Stimulated activated naive CD4-positive, alpha-beta T cell treated with Interleukin-2 at 50 U/mL for 16 hours (primary cell): Measurements from ENCODE around the gene GPR108.
"Not testable (repeated sequence)": the region's sequence is repeated elsewhere in the genome, so short reads cannot be mapped to it uniquely, and the experiment has no call there.

Experiments used
- DNase-seq: peaks from one replicate; lab custom pipeline; 2025; lab: John Stamatoyannopoulos, UW

Gene GPR108

DNA sequence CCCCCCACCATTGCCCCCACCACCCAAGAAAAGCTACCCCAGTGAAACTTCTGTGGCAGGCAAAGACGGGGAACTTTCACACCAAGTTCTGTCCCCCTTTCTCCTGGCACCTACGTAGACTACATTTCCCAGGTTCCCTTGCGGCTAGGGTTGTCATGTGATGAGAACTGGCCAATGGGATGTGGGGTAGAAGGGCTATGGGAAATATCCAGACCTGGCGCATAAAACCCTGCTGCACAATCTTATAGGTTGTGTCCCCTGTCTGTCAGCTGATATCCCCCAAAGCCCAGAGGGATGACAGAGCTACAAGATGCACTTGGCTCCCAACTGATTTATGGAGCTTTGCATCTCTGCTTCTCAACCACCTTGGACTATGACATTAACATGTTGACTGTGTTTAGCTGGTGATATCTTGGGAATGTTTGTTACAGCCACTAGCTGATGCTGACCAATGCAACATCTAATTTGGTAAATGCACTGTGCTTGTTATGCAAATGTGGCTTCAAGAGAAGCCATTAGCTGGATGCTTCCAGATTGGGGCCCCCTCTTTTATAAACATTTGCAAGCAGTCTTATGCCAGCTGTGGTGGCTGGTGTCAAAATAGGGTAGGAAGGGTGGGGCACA, 23.8 kb upstream of the GPR108 start:
- no peak for DNase-seq

DNA sequence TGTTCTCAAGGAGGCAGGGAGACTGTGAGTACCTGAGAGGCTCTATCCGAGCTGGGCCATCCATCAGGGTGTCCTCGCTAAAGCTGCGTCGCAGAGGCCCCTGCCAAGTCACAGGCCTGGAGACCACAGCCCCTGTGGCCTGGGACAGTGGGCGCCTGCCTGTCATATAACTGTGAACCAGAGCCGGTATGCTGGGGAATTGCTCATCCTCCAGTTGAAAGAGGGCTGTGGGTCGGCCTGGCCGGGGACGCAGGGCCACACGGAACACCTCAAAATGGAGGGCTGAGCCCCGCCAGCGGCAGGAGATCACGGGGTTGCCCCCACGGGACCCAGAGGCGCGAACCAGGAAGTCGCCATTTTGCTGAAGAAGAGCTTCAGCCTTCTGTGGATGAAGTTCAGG, 23.2 kb upstream of the GPR108 start:
- no peak for DNase-seq

DNA sequence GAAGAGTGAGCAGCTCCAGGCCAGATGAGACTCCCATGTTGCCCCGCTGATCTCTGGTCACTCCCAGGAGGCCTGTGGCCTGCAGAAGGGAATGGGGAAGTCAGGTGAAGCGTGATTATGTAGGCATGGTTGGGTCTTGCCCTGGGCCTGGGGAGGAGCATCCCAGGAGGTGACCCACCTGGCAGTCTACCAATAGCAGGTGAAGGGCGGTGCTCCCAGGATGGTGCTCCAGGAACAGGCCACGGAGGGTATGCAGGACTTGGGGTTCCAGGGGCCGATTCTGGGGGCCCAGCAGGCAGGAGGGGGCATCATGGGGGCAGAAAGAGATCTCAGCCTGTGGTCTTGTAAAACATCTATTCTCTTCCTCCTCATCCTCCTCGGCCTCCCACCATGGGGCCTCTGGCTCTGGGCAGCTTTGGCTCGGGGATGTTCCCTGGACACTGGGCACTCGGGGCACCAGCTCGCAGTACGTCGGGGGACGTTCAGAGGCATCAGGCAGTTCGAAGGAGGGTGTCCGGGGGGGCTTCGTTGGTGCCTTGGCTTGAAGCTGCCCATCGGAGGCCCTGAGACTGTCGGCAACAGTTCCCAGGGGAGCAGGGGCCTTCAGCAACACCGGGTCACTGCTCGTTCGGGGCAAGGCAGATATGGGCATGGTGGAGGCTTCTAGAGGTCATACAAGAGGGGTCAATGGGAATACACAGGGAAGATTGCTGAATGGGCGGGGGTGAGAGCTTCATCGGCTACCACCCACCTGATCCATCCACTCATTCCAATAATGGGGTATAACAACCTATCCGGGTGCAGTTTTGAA, 17.5 kb upstream of the GPR108 start:
- no peak for DNase-seq

DNA sequence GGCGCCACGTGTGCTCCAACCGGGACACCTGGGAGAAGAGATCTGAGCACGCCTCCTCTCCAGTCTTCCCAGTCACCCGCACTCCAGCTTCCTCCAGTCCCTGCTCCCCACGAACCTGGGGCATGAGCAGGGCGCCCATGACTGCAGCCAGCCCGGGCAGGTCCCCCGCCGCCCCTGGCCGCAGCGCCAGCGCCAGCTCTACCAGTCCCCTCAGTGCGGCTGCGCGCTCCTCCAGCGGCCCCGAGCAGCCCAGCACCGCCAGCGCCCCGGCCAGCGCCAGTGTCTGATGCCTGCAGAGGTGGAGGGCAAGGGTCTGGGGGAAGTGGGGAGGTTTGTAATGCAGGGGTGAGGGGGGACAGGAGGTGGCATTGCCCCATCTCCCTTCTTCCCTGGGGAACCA, 16.8 kb upstream of the GPR108 start:
- DNase-seq, result no peak

DNA sequence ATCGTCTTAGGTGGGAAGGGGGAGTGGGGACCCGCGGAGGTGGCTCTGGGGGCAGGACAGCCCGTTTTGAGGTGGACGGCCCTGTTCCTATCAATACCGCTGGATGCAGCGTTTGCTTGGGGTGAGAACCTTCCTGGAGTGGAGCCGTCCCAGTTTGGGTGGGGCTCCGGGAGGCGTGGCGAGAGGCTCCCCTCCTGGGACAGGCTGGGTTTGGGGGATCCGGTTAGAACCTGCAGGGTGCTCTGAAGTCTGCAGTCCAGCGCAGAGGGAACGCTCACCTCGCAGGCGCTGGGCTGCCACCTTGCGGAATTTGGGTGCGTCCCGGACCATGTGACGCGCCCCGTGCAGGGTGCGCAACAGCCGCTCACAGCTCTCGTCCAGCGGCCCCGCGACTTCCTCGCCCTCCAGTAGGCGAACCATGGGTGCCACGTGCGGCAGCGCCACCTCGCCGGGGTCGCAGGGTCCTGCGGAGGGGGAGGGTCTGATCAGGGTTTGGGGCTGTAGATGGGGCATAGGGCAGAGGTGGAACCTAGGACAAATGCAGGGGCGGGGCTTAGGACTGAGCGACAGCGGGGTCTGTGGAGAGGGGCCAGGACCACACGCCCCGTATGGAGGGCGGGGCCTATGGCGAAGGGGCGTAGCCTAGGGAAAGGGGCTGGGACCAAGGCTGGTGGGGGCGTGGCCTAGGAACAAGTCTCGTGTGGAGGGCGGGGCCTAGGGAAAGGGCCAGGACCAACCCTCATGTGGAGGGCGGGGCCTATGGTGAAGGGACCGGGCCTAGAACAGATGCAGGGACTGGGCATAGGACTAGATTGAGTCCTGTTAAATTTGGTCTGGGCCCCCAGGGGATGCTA, 16.0 kb upstream of the GPR108 start:
- peak; percentile 74 for DNase-seq

DNA sequence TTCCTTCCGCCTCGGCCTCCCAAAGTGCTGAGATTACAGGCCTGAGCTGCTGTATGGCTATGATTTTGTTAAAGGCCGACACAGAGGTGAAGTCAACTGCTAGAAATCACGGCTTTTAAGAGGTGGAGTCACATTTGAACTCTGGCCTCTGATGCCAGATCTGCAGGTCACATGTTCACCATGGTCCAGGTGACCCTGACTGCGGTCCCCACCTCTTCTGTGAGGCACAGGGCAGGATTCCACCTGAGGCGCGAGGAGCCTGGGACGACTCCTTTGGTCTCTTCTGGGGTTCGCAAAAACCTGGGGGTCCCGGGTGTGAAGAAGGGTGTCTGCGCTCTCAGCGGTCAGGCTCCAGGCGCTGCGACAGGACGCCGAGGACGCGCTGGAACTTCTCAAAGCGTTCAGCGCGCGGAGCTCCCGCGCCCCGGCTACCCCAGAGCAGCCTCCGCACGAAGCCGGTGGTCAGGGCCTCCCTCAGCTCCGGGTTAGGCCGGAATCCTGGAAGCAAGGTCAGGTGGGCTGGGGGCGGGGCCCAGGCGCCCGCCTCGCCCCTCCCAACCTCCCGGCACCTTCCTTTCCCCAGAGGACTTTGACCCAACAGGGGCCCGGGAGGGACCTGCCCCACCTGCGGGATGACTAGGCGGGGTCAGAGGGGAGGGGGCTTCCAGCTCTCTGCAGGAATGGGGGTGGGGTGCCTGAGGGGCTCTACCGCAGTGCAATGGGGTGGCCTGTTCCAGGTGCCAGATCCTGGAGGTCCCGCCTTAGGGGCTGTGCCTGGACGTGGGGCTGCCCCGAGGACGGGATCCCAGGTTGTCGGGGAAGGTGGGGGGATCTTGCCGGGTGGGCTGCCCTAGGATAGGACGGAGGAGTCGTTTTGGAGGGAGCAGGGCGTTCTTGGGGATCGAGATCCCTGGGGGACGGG, 15.1 kb upstream of the GPR108 start:
- no peak for DNase-seq

DNA sequence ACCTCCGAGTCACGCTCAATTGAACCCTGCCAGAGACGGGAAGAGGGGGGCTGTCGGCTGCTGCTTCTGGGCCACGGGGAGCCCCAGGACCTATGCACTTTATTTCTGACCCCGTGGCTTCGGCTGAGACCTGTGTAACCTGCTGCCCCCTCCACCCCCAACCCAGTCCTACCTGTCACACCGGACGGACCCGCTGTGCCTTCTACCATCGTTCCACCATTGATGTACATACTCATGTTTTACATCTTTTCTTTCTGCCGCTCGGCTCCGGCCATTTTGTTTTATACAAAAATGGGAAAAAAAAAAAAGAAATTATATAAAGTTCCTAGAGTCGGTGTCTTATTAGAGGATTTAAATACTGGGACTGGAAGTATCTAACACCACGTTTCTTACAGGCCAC, 13.8 kb upstream of the GPR108 start:
- no peak for DNase-seq

DNA sequence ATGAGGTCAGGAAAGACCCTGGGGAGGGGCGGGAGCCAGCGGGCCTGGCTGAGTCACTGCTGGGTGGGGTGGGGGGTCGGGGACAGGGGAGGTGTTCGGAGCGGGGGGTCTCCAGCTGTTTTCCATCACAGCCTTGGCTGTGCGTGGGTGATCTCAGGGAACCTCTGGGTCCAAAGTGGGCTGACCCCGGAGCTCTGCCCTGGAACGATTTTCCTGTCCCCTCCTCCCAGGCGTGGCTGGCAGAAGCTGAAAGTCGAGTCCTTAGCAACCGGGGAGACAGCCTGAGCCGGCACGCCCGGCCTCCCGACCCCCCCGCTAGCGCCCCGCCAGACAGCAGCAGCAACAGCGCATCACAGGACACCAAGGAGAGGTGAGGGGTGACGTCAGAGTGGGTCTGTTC, 12.7 kb upstream of the GPR108 start:
- no peak for DNase-seq

DNA sequence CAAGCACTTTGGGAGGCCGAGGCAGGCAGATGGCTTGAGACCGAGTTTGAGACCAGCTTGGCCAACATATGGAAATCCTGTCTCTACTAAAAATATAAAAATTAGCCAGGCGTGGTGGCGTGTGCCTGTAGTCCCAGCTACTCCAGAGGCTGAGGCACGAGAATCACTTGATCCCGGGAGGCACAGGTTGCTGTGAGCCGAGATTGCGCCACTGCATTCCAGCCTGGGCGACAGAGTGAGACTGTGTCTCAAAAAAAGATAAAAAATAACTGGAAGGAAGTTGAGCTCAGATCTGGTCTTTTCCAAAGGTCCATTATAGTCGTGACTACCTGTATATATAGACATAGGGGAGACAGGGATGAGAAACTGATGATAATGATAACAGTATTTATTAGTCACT, 11.2 kb upstream of the GPR108 start:
- not testable (repeated sequence) for DNase-seq

DNA sequence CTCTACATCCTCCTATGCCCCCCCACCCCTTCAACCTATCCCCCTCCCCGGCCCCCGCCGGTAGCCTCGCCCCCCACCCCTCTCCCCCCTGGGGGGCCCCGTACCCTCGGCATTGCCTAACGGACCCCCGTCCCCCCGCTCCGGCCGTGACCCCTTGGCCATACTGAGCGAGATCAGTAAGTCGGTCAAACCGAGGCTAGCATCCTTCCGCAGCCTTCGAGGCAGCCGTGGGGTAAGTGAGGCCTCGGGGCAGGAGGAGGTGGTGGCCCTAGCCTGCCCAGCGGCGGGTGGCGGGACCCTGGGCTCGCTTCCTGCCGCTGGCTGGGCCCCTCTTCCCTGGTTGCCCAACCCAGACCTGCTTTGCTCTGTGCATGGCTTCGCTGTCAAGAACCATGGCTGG, 8.6 kb upstream of the GPR108 start:
- DNase-seq, result no peak

DNA sequence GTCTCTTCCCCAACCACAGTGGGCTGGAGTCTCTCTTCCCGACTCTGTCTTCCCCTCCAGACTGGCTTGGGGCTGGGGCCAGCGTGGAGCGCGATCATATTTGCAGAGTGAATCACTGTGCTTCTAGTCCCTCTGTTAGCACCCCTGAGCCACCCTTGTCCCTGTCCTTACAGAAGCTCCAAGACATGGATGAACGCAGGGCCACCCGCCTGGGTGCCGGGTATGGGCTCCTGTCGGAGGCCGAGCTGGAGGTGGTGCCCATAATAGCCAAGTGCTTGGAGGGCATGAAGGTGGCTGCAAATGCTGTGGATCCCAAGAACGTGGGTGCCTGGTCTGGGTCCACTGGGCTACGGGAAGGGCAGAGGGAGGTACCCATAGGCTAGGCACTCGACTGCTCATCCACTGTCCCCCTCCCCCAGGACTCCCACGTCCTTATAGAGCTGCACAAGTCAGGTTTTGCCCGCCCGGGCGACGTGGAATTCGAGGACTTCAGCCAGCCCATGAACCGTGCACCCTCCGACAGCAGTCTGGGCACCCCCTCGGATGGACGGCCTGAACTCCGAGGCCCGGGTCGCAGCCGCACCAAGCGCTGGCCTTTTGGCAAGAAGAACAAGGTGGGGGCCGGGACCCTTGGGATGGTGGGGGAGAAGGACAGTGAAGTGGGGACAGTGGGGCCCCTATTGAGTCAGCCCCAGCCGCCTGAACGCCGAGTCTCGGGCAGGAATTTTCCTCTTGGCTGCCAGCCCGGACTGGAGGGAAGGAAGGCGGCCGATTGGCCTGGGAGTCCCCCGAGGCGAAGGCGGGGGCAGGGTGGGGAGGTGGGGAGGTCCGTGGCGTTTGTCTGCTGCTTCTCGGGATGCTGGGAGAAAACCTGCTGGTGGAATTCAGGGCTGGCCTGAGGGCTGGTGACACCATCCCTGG, 7.3 kb upstream of the GPR108 start:
- DNase-seq, result no peak

DNA sequence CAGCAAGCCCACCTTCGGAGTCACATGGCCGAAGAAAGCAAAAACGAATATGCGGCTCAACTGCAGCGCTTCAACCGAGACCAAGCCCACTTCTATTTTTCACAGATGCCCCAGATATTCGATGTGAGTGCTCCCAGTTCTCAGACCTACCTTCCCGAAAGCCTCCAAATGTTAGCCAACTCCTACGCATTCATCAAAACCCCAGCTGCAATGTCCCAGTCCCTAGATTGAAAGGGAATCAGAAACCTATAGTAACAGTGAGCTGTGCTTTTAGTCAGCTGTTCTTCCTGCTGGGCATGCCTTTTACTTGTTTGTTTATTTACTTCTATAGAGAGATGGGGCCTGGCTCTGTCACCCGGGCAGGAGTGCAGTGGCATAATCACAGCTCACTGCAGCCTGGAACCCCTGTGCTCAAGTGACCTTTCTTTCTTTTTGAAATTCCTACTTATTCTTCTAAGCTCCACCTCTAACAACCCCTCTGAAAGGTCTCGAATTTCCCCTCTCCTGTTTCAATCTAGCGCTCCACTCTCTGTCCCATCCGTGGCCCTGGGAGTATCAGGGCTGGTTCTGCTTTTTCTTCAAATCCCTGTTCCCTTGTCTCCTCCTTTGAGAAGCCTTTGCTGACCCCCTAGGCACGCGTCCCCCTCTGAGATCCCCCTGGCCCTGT, 6.5 kb upstream of the GPR108 start:
- DNase-seq, result no peak

DNA sequence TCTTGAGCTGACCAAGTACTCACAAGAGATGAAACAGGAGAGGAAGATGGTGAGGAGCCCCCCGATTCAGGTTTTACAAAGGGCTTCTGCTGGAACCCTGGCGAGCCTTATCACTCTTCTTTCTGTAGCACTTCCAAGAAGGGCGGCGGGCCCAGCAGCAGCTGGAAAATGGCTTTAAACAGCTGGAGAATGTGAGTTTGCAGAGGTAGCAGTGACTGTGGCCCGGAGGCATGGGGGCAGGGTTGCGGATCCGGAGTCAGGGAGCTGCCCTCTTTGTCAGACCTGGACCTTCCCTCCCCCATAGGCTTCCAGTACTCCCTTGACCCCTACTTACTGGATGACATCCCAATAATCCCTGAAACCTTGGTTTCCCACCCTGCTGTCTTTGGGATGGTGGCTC, 5.7 kb upstream of the GPR108 start:
- no peak for DNase-seq

DNA sequence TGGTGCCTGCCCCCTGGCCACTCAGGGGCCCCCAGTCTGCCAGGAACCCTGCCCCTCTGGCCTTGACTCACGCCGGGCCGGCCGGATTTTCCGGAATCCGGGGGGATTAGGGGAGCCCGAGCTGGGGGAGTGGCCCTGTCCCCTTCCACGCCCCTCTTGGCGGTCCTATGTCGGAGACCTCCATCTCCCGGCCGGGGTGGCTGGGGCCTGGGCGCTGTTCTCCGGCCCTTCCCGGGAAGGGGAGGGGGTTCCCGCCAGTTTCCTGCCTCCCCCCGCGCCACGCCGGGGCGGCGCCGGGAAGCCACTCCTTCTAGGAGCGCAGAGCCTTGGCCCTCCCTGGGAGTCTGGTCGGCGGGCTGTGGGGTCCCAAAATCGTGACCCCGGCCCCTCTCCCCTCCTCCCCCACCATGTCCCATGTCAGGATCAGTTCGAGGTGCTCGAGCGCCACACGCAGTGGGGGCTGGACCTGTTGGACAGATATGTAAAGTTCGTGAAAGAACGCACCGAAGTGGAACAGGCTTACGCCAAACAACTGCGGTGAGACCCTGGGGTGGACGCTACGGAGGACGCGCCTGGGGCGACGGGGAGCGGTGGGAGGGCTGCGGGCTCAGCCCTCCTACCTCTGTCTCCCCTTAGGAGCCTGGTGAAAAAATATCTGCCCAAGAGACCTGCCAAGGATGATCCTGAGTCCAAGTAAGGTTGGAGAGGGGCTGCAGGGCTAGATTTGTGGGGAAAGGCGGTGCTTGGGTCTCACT, 3.4 kb upstream of the GPR108 start:
- DNase-seq, result no peak

DNA sequence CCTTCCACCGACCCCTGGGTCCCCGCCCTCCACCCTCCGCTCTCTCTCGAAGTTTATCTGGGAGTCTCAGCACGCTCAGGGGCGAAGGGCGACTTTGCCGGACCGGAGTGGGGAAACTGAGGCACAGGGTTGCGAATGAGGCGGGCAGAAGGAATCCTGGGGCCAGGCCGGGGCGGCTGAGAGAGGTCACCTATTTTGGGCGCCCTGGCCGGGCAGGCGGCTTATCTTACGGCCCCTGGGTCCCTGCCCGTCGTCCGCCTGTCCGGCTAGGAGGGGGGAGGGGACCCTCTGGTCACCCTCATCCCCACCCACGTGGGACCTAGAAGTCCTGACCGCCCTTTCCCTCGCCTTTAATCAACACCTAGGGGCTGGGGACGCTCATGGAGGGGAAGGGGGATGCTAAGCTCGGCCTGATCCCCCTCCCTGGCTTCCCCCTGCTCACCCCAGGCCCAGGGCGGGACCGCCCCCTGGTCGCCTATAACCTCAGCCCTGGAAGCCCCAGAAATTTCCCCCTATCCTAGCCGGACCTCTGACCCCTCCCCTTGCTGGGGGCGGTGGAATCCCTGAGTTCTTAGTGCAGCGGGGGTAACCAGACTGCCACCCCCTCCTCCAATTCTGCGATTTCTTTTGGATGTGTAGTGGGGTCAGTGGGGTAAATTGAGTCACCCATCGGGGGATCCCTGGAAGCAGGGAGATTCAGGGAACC, 2.7 kb upstream of the GPR108 start:
- DNase-seq, result no peak

DNA sequence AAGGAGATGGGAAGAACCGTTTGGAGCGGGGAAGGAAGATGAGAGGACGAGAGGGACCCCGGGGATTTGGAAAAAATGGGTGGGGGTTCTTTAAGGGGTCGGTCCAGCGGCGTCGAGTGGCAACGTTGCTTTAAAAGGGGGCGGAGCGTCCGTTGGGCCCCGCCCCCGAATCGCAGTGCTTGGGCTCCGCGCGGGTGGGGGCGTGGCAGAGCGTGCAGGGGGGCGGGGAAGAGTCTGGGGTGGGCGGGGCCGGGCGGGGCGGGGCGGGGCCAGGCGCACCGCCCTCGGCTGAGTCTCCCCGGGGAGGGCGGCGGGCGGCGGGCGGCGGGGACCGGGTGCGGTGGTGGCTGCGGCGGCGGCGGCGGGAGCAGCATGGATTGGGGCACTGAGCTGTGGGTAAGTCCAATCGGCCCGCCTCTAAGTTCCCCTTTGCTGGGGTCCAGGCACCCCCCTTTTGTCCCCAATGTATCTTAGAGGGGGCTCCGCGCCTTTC, 2.1 kb upstream of the GPR108 start, which contains the start of gene TRIP10:
Gene TRIP10 (plus strand): TSS at position 291 of the 493 bp plus-strand sequence. CDS start 82 bp downstream, at position 373.
- DNase-seq, result peak; percentile 73

DNA sequence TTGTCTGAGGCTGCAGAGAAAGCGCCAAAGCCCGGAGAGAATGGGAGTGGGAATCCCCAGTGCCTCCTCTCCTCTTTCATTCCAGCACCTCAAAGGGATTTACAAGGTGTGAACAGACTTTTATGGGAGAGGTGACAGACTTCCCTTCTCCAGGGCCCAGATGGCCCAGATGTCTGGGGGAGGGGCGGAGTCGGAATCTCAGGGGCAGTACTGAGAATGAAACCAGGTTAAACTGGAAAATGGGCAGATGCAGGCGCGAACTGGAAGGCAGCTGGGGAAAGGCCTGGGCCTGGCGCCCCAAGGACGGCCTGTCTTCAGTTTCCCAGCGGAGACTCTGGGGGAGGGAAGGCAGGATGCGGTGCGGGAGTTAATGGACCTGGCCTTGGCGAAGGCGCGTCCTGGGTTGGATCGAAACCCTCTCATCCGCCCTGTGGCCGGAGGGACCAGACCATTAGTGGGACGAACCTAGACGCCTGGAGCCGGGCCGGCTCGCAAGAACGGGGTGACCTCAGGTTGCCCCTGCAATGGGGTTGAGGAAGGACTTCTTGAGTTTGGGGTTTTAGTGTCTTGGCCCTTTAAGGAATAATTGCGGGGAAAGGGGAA, 1.5 kb upstream of the GPR108 start:
- no peak for DNase-seq
